DMS53 (cell line): ENCODE results near the gene CAMTA2.
"Not testable (repeated sequence)": the region's sequence is repeated elsewhere in the genome, so short reads cannot be mapped to it uniquely, and the experiment has no call there.

Source experiments
- DNase-seq: peaks from one replicate; lab custom pipeline; 2025; lab: John Stamatoyannopoulos, UW

Gene CAMTA2

GRCh38 chr17:4928881-4929280, 58.6 kb downstream of the CAMTA2 start:
- no peak for DNase-seq

GRCh38 chr17:4926577-4927335, 60.7 kb downstream of the CAMTA2 start:
- not testable (repeated sequence) for DNase-seq

GRCh38 chr17:4921320-4921719, 66.2 kb downstream of the CAMTA2 start:
- DNase-seq, result no peak

- DNase-seq, result no peak
Measured at GRCh38 chr17:4920351-4921048, 67.0 kb downstream of the CAMTA2 start.

- no peak for DNase-seq
Measured at GRCh38 chr17:4919511-4920047, 67.9 kb downstream of the CAMTA2 start.
